ENCODE measurements around the gene EPN3.

Gene EPN3

DNA sequence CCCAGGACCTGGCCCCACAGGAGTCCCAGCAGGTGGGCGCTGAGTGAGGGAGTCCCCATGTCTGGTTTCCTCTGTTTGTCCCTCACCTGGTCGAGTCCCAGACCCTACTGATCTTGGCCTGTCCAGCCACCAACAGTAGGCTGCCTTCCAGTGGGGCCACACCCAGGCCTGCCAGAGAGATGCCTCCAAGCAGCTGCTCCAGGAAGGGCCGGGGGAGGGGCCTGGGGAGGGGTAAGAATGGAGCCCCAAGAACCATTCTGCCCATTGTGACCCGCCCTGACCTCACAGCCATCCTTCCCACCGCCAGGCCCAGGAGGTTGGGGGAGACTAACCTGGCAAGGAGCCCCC lies 15.2 kb downstream of the EPN3 start:
- Histone ChIP-seq H3K27me3 (ENCODE audit: control insufficient read depth, insufficient read depth, low read length) (peaks cover 3% of the 10 kb centered on the region), H3K36me3 (ENCODE audit: control insufficient read depth, insufficient read depth, low read length) (no peaks in the 10 kb centered on the region), H3K9ac (ENCODE audit: low read depth, low read length) (no peak overlapping the region), H3K4me1 (ENCODE audit: control insufficient read depth, insufficient read depth, low read length) (peaks cover 7% of the 10 kb centered on the region), H3K4me3 (ENCODE audit: low read depth, low read length) (peak overlapping the region; percentile 52), H3K9me3 (ENCODE audit: control insufficient read depth, insufficient read depth, low read length) (no peaks in the 10 kb centered on the region)

DNA sequence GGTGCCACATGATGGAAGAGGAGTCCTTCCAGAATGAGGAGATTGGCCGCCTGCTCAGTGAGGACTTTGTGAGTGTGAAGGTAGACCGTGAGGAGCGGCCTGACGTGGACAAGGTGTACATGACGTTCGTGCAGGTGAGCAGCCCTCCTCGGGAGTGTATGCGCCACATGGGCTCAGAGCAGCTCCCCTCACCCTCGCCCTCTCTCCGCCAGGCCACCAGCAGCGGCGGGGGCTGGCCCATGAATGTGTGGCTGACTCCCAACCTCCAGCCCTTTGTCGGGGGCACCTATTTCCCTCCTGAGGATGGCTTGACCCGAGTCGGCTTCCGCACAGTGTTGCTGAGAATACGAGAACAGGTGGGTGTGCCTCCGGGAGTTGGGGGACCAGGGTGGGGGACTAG lies 16.3 kb downstream of the EPN3 start:
- H3K27me3 ChIP-seq (ENCODE audit: control insufficient read depth, insufficient read depth, low read length) = no peaks in the 10 kb centered on the region

GRCh38 chr17:50549256-50549941 lies 16.9 kb downstream of the EPN3 start:
- Histone ChIP-seq H3K9ac (ENCODE audit: low read depth, low read length) (no peak overlapping the region), H3K36me3 (ENCODE audit: control insufficient read depth, insufficient read depth, low read length) (no peaks in the 10 kb centered on the region), H3K4me1 (ENCODE audit: control insufficient read depth, insufficient read depth, low read length) (peaks cover 5% of the 10 kb centered on the region), H3K4me3 (ENCODE audit: low read depth, low read length) (no peak overlapping the region), H3K27me3 (ENCODE audit: control insufficient read depth, insufficient read depth, low read length) (no peaks in the 10 kb centered on the region), H3K9me3 (ENCODE audit: control insufficient read depth, insufficient read depth, low read length) (no peaks in the 10 kb centered on the region)

More for the DNA sequence above, 16.3 kb downstream of the EPN3 start:
- H3K9ac ChIP-seq (ENCODE audit: low read depth, low read length) = no peak overlapping the region
- H3K36me3 ChIP-seq (ENCODE audit: control insufficient read depth, insufficient read depth, low read length) = no peaks in the 10 kb centered on the region
- no peak overlapping the region for H3K4me3 ChIP-seq (ENCODE audit: low read depth, low read length)
- H3K9me3 ChIP-seq (ENCODE audit: control insufficient read depth, insufficient read depth, low read length) = no peaks in the 10 kb centered on the region
- H3K4me1 ChIP-seq (ENCODE audit: control insufficient read depth, insufficient read depth, low read length) = peaks cover 5% of the 10 kb centered on the region

GRCh38 chr17:50549969-50550368 lies 17.4 kb downstream of the EPN3 start:
- H3K4me1 ChIP-seq (ENCODE audit: control insufficient read depth, insufficient read depth, low read length) = peaks cover 5% of the 10 kb centered on the region
- H3K4me3 ChIP-seq (ENCODE audit: low read depth, low read length) = no peak overlapping the region
- H3K9ac ChIP-seq (ENCODE audit: low read depth, low read length) = no peak overlapping the region
- no peaks in the 10 kb centered on the region for H3K27me3 ChIP-seq (ENCODE audit: control insufficient read depth, insufficient read depth, low read length)
- no peaks in the 10 kb centered on the region for H3K9me3 ChIP-seq (ENCODE audit: control insufficient read depth, insufficient read depth, low read length)
- no peaks in the 10 kb centered on the region for H3K36me3 ChIP-seq (ENCODE audit: control insufficient read depth, insufficient read depth, low read length)

GRCh38 chr17:50550661-50551432 lies 18.3 kb downstream of the EPN3 start:
- Histone ChIP-seq H3K4me1 (ENCODE audit: control insufficient read depth, insufficient read depth, low read length) (peaks cover 5% of the 10 kb centered on the region), H3K9me3 (ENCODE audit: control insufficient read depth, insufficient read depth, low read length) (no peaks in the 10 kb centered on the region), H3K36me3 (ENCODE audit: control insufficient read depth, insufficient read depth, low read length) (no peaks in the 10 kb centered on the region), H3K4me3 (ENCODE audit: low read depth, low read length) (no peak overlapping the region), H3K9ac (ENCODE audit: low read depth, low read length) (no peak overlapping the region), H3K27me3 (ENCODE audit: control insufficient read depth, insufficient read depth, low read length) (no peaks in the 10 kb centered on the region)

DNA sequence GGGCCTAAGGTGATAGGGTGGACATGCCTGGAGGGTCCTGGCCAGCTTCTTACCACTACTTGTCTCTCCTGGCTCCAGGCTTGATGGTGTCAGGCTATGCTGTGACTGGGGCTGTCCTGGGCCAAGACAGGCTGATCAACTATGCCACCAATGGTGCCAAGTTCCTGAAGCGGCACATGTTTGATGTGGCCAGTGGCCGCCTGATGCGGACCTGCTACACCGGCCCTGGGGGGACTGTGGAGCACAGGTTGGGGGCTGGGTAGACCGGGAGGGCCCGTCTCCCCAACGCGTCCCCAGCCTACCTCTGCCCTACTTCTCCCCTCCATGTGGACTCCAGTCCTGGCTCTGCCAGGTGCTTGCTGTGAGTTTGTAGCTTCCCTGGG lies 18.9 kb downstream of the EPN3 start:
- H3K27me3 ChIP-seq (ENCODE audit: control insufficient read depth, insufficient read depth, low read length) = peaks cover 4% of the 10 kb centered on the region
- H3K4me1 ChIP-seq (ENCODE audit: control insufficient read depth, insufficient read depth, low read length) = peaks cover 5% of the 10 kb centered on the region
- H3K9ac ChIP-seq (ENCODE audit: low read depth, low read length) = no peak overlapping the region
- H3K9me3 ChIP-seq (ENCODE audit: control insufficient read depth, insufficient read depth, low read length) = no peaks in the 10 kb centered on the region
- H3K36me3 ChIP-seq (ENCODE audit: control insufficient read depth, insufficient read depth, low read length) = no peaks in the 10 kb centered on the region
- H3K4me3 ChIP-seq (ENCODE audit: low read depth, low read length) = no peak overlapping the region

GRCh38 chr17:50551884-50552283 lies 19.3 kb downstream of the EPN3 start:
- H3K4me1 ChIP-seq (ENCODE audit: control insufficient read depth, insufficient read depth, low read length) = peaks cover 5% of the 10 kb centered on the region
- H3K9ac ChIP-seq (ENCODE audit: low read depth, low read length) = no peak overlapping the region
- H3K27me3 ChIP-seq (ENCODE audit: control insufficient read depth, insufficient read depth, low read length) = peaks cover 8% of the 10 kb centered on the region
- no peak overlapping the region for H3K4me3 ChIP-seq (ENCODE audit: low read depth, low read length)
- no peaks in the 10 kb centered on the region for H3K36me3 ChIP-seq (ENCODE audit: control insufficient read depth, insufficient read depth, low read length)
- H3K9me3 ChIP-seq (ENCODE audit: control insufficient read depth, insufficient read depth, low read length) = no peaks in the 10 kb centered on the region

DNA sequence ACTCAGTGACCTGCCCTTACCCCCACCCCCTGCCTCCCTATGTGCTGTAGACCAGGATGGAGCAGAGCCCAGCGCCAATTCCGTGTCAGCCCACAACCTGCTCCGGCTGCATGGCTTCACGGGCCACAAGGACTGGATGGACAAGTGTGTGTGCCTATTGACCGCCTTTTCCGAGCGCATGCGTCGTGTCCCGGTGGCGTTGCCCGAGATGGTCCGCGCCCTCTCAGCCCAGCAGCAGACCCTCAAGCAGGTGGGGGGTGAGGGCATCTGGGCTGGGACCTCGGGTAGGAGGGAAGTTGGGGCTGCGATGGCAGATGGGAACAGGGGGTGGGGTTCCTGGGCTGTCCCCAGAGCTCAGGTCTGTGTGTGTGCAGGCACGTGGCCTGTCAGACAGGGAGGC lies 21.7 kb downstream of the EPN3 start:
- Histone ChIP-seq H3K36me3 (ENCODE audit: control insufficient read depth, insufficient read depth, low read length) (no peaks in the 10 kb centered on the region), H3K27me3 (ENCODE audit: control insufficient read depth, insufficient read depth, low read length) (peaks cover 28% of the 10 kb centered on the region), H3K9me3 (ENCODE audit: control insufficient read depth, insufficient read depth, low read length) (no peaks in the 10 kb centered on the region), H3K4me3 (ENCODE audit: low read depth, low read length) (no peak overlapping the region), H3K4me1 (ENCODE audit: control insufficient read depth, insufficient read depth, low read length) (peaks cover 6% of the 10 kb centered on the region), H3K9ac (ENCODE audit: low read depth, low read length) (no peak overlapping the region)

DNA sequence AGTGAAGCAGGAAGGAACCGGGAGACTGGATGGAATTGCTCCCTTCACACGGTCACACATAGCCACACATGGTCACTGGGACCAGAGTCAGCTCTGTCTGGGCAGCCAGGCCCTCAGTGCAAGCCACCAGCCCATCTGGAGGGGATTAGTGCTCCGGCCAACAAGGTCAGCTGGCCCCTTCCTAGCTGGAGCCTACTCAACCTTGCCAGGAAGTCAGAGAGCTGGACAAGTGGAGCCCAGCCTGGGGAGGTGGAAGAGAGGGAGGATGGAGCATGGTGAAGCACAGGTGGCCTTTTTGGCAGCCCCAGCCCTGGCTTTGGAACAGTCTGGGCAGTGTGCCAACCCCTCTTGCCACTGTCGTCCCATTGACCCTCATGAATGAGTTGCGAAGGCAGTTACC lies 24.3 kb downstream of the EPN3 start:
- no peaks in the 10 kb centered on the region for H3K36me3 ChIP-seq (ENCODE audit: control insufficient read depth, insufficient read depth, low read length)
- H3K9ac ChIP-seq (ENCODE audit: low read depth, low read length) = no peak overlapping the region
- H3K9me3 ChIP-seq (ENCODE audit: control insufficient read depth, insufficient read depth, low read length) = no peaks in the 10 kb centered on the region
- peaks cover 4% of the 10 kb centered on the region for H3K4me1 ChIP-seq (ENCODE audit: control insufficient read depth, insufficient read depth, low read length)
- H3K4me3 ChIP-seq (ENCODE audit: low read depth, low read length) = no peak overlapping the region
- H3K27me3 ChIP-seq (ENCODE audit: control insufficient read depth, insufficient read depth, low read length) = peaks cover 34% of the 10 kb centered on the region

GRCh38 chr17:50557630-50558029 lies 25.1 kb downstream of the EPN3 start:
- peaks cover 7% of the 10 kb centered on the region for H3K4me1 ChIP-seq (ENCODE audit: control insufficient read depth, insufficient read depth, low read length)
- peaks cover 40% of the 10 kb centered on the region for H3K27me3 ChIP-seq (ENCODE audit: control insufficient read depth, insufficient read depth, low read length)
- H3K9me3 ChIP-seq (ENCODE audit: control insufficient read depth, insufficient read depth, low read length) = no peaks in the 10 kb centered on the region
- H3K9ac ChIP-seq (ENCODE audit: low read depth, low read length) = no peak overlapping the region
- H3K36me3 ChIP-seq (ENCODE audit: control insufficient read depth, insufficient read depth, low read length) = no peaks in the 10 kb centered on the region
- no peak overlapping the region for H3K4me3 ChIP-seq (ENCODE audit: low read depth, low read length)

- no peaks in the 10 kb centered on the region for H3K36me3 ChIP-seq (ENCODE audit: control insufficient read depth, insufficient read depth, low read length)
- peaks cover 10% of the 10 kb centered on the region for H3K4me1 ChIP-seq (ENCODE audit: control insufficient read depth, insufficient read depth, low read length)
- peaks cover 44% of the 10 kb centered on the region for H3K27me3 ChIP-seq (ENCODE audit: control insufficient read depth, insufficient read depth, low read length)
- H3K9ac ChIP-seq (ENCODE audit: low read depth, low read length) = no peak overlapping the region
- no peaks in the 10 kb centered on the region for H3K9me3 ChIP-seq (ENCODE audit: control insufficient read depth, insufficient read depth, low read length)
- H3K4me3 ChIP-seq (ENCODE audit: low read depth, low read length) = peak overlapping the region; percentile 70
These were observed 25.6 kb downstream of the EPN3 start for GRCh38 chr17:50558091-50558490.

DNA sequence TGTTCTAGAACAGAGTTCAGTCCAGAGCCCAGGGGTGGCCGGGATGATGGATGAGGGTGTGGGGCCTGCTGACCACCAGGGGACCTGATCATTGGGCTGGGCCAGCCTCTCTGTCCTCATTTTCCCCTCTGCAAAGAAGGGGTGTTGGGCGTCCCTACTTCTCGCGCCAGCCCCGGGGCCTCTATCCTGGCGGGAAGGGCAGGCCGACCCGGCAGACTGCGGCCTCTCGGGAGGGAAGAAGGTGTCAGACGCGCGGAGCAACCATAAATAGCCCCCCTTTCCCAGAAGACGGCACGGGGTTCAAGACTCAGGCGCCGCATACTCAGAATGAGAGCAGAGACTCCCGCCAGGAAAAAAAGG lies 26.0 kb downstream of the EPN3 start:
- Histone ChIP-seq H3K4me1 (ENCODE audit: control insufficient read depth, insufficient read depth, low read length) (peaks cover 14% of the 10 kb centered on the region), H3K27me3 (ENCODE audit: control insufficient read depth, insufficient read depth, low read length) (peaks cover 49% of the 10 kb centered on the region), H3K9me3 (ENCODE audit: control insufficient read depth, insufficient read depth, low read length) (no peaks in the 10 kb centered on the region), H3K9ac (ENCODE audit: low read depth, low read length) (no peak overlapping the region), H3K36me3 (ENCODE audit: control insufficient read depth, insufficient read depth, low read length) (no peaks in the 10 kb centered on the region), H3K4me3 (ENCODE audit: low read depth, low read length) (peak overlapping the region; percentile 70)

Measured in iPS-15b (cell line).